Measurements from ENCODE around the gene STARD5. TPM values are rescaled to one million over a fixed set of nuclear protein-coding genes. Genes with fewer than 3 reads are reported as not detected.

Gene STARD5
- polyA plus RNA-seq, 1 experiment = 19.0 TPM

DNA sequence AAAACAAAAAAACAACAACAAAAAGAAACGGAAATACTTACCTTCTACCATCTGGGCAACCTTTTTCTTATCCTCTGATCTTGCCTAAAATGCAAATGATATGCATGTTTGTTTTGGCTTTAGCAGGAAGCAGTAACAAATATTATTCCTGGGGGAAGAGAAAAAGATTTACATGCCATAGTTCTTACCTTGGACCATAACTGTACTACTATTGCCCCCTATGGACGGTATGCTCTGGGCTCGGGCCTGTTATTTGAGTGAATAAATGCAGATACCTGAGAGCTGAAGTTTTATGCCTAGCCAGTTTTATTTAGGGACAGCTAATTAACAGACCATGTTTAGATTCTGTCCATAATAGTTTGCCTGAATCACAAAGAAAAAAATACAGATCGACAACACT is 12.6 kb upstream of the STARD5 start:
- Histone ChIP-seq H3K27me3 (ENCODE audit: control insufficient read depth, insufficient read depth, low read length) (no peaks in the 10 kb centered on the region), H3K27ac (ENCODE audit: low read depth, low read length) (no peak overlapping the region), H3K4me3 (ENCODE audit: low read depth, low read length) (no peak overlapping the region), H3K9me3 (ENCODE audit: control insufficient read depth, insufficient read depth, low read length) (no peaks in the 10 kb centered on the region; the same call in 1 of the 2 replicates)
- DNase-seq (ENCODE audit: low read depth, low spot score) = no peak
- ChIA-PET CTCF (interaction anchor here (0.6 to 5.5 kb wide), 9 partner anchors 9 to 73 kb away, joined by 3 to 23 read pairs (median 3); no protein-coding TSS in a partner anchor), POLR2A (interaction anchor here (1.0 kb wide), 1 partner anchor 9 kb away, joined by 3 read pairs; no protein-coding TSS in a partner anchor)
- TF ChIP-seq, protein P1, sequence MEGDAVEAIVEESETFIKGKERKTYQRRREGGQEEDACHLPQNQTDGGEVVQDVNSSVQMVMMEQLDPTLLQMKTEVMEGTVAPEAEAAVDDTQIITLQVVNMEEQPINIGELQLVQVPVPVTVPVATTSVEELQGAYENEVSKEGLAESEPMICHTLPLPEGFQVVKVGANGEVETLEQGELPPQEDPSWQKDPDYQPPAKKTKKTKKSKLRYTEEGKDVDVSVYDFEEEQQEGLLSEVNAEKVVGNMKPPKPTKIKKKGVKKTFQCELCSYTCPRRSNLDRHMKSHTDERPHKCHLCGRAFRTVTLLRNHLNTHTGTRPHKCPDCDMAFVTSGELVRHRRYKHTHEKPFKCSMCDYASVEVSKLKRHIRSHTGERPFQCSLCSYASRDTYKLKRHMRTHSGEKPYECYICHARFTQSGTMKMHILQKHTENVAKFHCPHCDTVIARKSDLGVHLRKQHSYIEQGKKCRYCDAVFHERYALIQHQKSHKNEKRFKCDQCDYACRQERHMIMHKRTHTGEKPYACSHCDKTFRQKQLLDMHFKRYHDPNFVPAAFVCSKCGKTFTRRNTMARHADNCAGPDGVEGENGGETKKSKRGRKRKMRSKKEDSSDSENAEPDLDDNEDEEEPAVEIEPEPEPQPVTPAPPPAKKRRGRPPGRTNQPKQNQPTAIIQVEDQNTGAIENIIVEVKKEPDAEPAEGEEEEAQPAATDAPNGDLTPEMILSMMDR (IDR thresholded peaks at IDR 0.05; ENCODE audit: low read depth, low read length) = peak; percentile 55

DNA sequence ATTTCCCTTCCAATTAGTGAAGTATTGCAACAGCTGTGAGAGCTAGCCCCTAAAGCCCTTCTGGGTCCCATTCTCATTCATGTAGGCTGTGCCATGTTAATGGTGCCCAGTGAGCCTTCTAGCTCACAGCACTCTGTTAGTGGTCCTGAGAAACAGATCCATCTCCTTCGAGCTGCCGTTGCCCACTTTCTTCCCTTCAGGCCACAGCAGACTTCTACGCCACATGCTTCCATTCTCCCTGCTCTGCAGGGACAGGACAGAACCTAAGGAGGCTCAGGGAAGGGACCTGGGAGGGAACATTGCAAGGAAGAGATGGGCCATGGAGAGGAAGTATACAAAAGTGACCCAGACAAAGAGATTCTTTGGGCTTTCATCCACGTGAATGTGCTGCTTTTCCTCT is 11.7 kb upstream of the STARD5 start:
- TF ChIP-seq, protein P1 (IDR thresholded peaks at IDR 0.05; ENCODE audit: low read depth, low read length) = no peak
- no peak overlapping the region for H3K4me3 ChIP-seq (ENCODE audit: low read depth, low read length)
- H3K27me3 ChIP-seq (ENCODE audit: control insufficient read depth, insufficient read depth, low read length) = no peaks in the 10 kb centered on the region
- H3K9me3 ChIP-seq (ENCODE audit: control insufficient read depth, insufficient read depth, low read length) = no peaks in the 10 kb centered on the region; the same call in 1 of the 2 replicates
- H3K27ac ChIP-seq (ENCODE audit: low read depth, low read length) = no peak overlapping the region
- CTCF ChIA-PET = interaction anchor here (0.8 to 5.5 kb wide), 3 partner anchors 8 to 70 kb away, joined by 3 to 23 read pairs (median 9); no protein-coding TSS in a partner anchor
- POLR2A ChIA-PET = no interaction called here
- DNase-seq (ENCODE audit: low read depth, low spot score) = no peak

DNA sequence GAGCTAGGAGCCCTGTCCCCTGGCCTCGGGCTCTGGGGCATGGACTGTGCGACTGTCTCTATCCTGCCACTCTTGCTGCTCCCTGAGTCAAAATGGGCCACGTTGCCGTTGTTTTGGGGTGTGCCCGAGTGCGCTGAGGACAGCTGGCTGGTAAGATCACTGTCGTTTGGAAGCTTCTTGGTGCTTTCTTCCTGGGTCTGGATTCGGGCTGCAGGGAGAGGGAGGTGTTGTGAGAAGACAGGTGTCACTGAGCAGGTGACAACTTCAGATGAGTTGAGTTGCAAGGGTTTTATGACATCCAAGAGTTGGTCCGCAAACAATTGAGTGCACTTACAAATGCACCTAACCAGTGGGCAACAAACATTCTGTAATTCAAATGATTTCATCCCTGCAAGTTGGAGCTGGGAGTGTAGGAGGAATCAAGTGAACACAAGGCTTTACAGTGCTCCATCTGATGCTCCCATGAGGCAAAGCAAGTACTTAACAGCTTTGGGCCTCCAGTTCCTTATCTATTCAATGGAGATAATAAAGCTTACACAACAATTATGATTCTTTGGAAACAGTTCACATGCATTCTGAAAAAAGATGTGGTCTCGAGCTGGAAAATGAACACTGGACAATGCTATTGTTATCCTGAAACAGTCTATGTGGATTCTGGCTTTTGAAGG is 11.0 kb upstream of the STARD5 start:
- Histone ChIP-seq H3K27ac (ENCODE audit: low read depth, low read length) (no peak overlapping the region), H3K27me3 (ENCODE audit: control insufficient read depth, insufficient read depth, low read length) (no peaks in the 10 kb centered on the region), H3K4me3 (ENCODE audit: low read depth, low read length) (no peak overlapping the region), H3K9me3 (ENCODE audit: control insufficient read depth, insufficient read depth, low read length) (no peaks in the 10 kb centered on the region; the same call in 1 of the 2 replicates)
- ChIA-PET CTCF (interaction anchor here (0.8 to 5.5 kb wide), 2 partner anchors 60 to 69 kb away, joined by 3 to 23 read pairs; no protein-coding TSS in a partner anchor), POLR2A (no interaction called here)
- no peak for DNase-seq (ENCODE audit: low read depth, low spot score)
- TF ChIP-seq, protein P1 (IDR thresholded peaks at IDR 0.05; ENCODE audit: low read depth, low read length) = no peak

DNA sequence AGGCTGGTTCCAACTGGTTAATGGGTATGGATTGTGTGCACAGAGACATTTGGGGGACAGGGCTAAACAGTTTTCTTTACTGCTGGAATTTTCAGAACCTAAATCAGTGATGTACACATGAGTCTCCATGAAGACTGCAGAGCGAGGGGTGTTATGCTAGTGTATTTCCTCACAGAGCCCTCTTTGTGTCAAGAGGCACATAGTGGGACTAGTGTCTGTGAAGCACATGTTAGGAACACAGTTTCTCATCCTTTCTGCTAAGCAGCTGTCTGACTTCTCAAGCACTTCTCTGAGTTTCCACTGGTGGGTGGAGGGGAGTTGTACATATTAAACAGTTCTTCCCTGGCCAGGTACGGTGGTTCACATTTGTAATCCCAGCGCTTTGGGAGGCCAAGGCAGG is 9.4 kb upstream of the STARD5 start:
- DNase-seq (ENCODE audit: low read depth, low spot score) = no peak
- CTCF ChIA-PET = no interaction called here
- TF ChIP-seq, protein P1 (IDR thresholded peaks at IDR 0.05; ENCODE audit: low read depth, low read length) = no peak
- Histone ChIP-seq H3K4me3 (ENCODE audit: low read depth, low read length) (no peak overlapping the region), H3K9me3 (ENCODE audit: control insufficient read depth, insufficient read depth, low read length) (no peaks in the 10 kb centered on the region; the same call in 1 of the 2 replicates), H3K27ac (ENCODE audit: low read depth, low read length) (no peak overlapping the region), H3K27me3 (ENCODE audit: control insufficient read depth, insufficient read depth, low read length) (no peaks in the 10 kb centered on the region)
- POLR2A ChIA-PET = no interaction called here

DNA sequence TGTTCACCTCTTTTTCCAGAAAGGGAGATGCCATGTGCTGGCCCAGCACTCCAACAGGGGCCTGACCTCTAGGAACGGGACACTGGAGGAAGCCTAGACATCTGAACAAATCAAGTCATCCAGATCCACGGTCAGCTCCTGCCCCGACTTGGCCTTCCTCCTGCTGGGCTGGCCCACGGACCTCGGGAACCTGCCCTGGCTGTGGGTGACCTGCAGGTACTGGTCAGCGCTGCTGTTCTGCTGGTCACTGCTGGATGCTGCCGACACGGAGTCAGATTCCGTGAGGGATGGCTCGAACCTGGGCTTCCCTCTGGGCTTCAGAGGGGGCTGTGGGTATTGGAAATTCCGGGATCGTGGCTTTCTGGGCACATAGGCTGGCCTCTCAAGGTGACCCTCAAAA is 8.4 kb upstream of the STARD5 start:
- H3K9me3 ChIP-seq (ENCODE audit: control insufficient read depth, insufficient read depth, low read length) = no peaks in the 10 kb centered on the region; the same call in 1 of the 2 replicates
- POLR2A ChIA-PET = no interaction called here
- no peak for DNase-seq (ENCODE audit: low read depth, low spot score)
- TF ChIP-seq, protein P1 (IDR thresholded peaks at IDR 0.05; ENCODE audit: low read depth, low read length) = no peak
- H3K27ac ChIP-seq (ENCODE audit: low read depth, low read length) = no peak overlapping the region
- CTCF ChIA-PET = interaction anchor here (1.4 kb wide), 1 partner anchor 66 kb away, joined by 4 read pairs; no protein-coding TSS in a partner anchor
- no peak overlapping the region for H3K4me3 ChIP-seq (ENCODE audit: low read depth, low read length)
- no peaks in the 10 kb centered on the region for H3K27me3 ChIP-seq (ENCODE audit: control insufficient read depth, insufficient read depth, low read length)

Measured in AG04450 (cell line).